Measurements from ENCODE around the gene CLCN6. TPM values are rescaled to one million over a fixed set of nuclear protein-coding genes. Genes with fewer than 3 reads are reported as not detected.

The CLCN6 gene
- total and polyA plus RNA-seq, 2 of the 13 experiments (the other 11 are each of a cell fraction or from before 2014, with no cell fraction given): 14.9 to 19.3 TPM

- ChIA-PET CTCF (ENCODE audit: low intra/inter-chr PET ratio, low total read pairs) (no interaction called here), POLR2A (no interaction called here)
- no peak for TF ChIP-seq ZNF441 (CRISPR knock-in tag; IDR thresholded peaks at IDR 0.05; ENCODE audit: borderline replicate concordance)
- peak; percentile 68; the same call in 1 of the 2 replicates for TF ChIP-seq ZNF263 (CRISPR knock-in tag; IDR thresholded peaks at IDR 0.05)
- no peak for TF ChIP-seq HNF4A (CRISPR knock-in tag; IDR thresholded peaks at IDR 0.05)
- TF ChIP-seq KDM5B (CRISPR knock-in tag; IDR thresholded peaks at IDR 0.05; ENCODE audit: borderline replicate concordance): no peak
- TF ChIP-seq, protein P1, sequence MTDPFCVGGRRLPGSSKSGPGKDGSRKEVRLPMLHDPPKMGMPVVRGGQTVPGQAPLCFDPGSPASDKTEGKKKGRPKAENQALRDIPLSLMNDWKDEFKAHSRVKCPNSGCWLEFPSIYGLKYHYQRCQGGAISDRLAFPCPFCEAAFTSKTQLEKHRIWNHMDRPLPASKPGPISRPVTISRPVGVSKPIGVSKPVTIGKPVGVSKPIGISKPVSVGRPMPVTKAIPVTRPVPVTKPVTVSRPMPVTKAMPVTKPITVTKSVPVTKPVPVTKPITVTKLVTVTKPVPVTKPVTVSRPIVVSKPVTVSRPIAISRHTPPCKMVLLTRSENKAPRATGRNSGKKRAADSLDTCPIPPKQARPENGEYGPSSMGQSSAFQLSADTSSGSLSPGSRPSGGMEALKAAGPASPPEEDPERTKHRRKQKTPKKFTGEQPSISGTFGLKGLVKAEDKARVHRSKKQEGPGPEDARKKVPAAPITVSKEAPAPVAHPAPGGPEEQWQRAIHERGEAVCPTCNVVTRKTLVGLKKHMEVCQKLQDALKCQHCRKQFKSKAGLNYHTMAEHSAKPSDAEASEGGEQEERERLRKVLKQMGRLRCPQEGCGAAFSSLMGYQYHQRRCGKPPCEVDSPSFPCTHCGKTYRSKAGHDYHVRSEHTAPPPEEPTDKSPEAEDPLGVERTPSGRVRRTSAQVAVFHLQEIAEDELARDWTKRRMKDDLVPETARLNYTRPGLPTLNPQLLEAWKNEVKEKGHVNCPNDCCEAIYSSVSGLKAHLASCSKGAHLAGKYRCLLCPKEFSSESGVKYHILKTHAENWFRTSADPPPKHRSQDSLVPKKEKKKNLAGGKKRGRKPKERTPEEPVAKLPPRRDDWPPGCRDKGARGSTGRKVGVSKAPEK (CRISPR knock-in tag; IDR thresholded peaks at IDR 0.05; ENCODE audit: borderline replicate concordance): no peak
- TF ChIP-seq GATAD2A (CRISPR knock-in tag; IDR thresholded peaks at IDR 0.05): no peak
- no peak for TF ChIP-seq ZNF639 (CRISPR knock-in tag; conservative IDR thresholded peaks at IDR 0.05)
- intact Hi-C loops (cut with micrococcal nuclease; ENCODE audit: unreplicated experiment): no loop called here
- Histone ChIP-seq H3K4me1 (ENCODE audit: insufficient read depth, low read length) (peaks cover 44% of the 10 kb centered on the region), H2AFZ (ENCODE audit: low read length) (no peak overlapping the region), H3K4me3 (replicated peaks in 1 of 3; ENCODE audit: insufficient read depth in 1 of 3, low read depth in 2 of 3, low read length in 3 of 3) (no peak overlapping the region), H3K79me2 (ENCODE audit: insufficient read depth, low read length) (no peaks in the 10 kb centered on the region), H3K9me3 (ENCODE audit: low read length) (no peaks in the 10 kb centered on the region), H3K27me3 (ENCODE audit: control insufficient read depth in 1 of 2, insufficient read depth in 2 of 2, low read length in 2 of 2) (peaks cover 3 to 35% of the 10 kb centered on the region in 2 experiments), H3K36me3 (replicated peaks in 1 of 2; ENCODE audit: control insufficient read depth in 1 of 2, insufficient read depth in 2 of 2, low read length in 2 of 2) (no peaks in the 10 kb centered on the region), H3K9ac (ENCODE audit: insufficient read depth, low read depth, low read length) (no peak overlapping the region), H4K20me1 (ENCODE audit: insufficient read depth, low read length) (no peaks in the 10 kb centered on the region), H3K4me2 (ENCODE audit: low read depth, low read length) (no peak overlapping the region), H3K27ac (ENCODE audit: extremely low read length, insufficient read depth, low read length) (no peak overlapping the region)
- no TSS peak for BruUV-seq (replicated peaks)
- DNase-seq (ENCODE audit: low spot score) (no peak), FAIRE-seq (no peak), ATAC-seq (no peak)
- 33% methylated on average over 1 of the region's 10 CpGs for WGBS (ENCODE audit: low lambda C conversion rate)
- in situ Hi-C loops (cut with HindIII; ENCODE audit: extremely low pct_ligation_motif_present, low pct_unique_long_range_greater_than_20kb): no loop called here
Measured at GRCh38 chr1:11875094-11875493, 69.1 kb downstream of the CLCN6 start.

All from HepG2 (cell line).